Loucy (cell line): ENCODE results near the gene NKAIN4.

Source experiments
- H2AFZ ChIP-seq: fragments of 200-600 bp; sonication (generic); 2 replicates; pipeline ENCODE4 v1.6.0; 2016; ENCODE audit warnings: antibody characterized with exemption, mild to moderate bottlenecking, low read length, moderate library complexity
- H3F3A ChIP-seq: fragments of 200-600 bp; 2 replicates; pipeline ENCODE4 v1.6.0; 2016; ENCODE audit warnings: antibody characterized with exemption, low read depth, mild to moderate bottlenecking
- H3K27me3 ChIP-seq: fragments of 200-600 bp; sonication (generic); 2 replicates; pipeline ENCODE4 v1.6.1; 2014; ENCODE audit warnings: low read length, mild to moderate bottlenecking; ENCODE audit not compliant: insufficient read depth, poor library complexity, severe bottlenecking
- H3K36me3 ChIP-seq: fragments of 200-600 bp; sonication (generic); 2 replicates; pipeline ENCODE4 v1.6.1; 2016; ENCODE audit warnings: low read length; ENCODE audit not compliant: insufficient read depth
- H3K4me1 ChIP-seq: fragments of 200-600 bp; sonication (generic); 2 replicates; pipeline ENCODE4 v1.5.1; 2014; ENCODE audit warnings: low read length, mild to moderate bottlenecking; ENCODE audit not compliant: insufficient read depth, poor library complexity, severe bottlenecking
- H3K4me2 ChIP-seq: fragments of 200-600 bp; sonication (generic); 2 replicates; pipeline ENCODE4 v1.6.0; 2014; ENCODE audit warnings: antibody characterized with exemption, low read length, low read depth, mild to moderate bottlenecking; ENCODE audit not compliant: poor library complexity, severe bottlenecking
- H3K4me3 ChIP-seq: fragments of 200-600 bp; sonication (generic); 2 replicates; pipeline ENCODE4 v1.5.1; 2014; ENCODE audit warnings: low read length, mild to moderate bottlenecking, mixed read lengths; ENCODE audit not compliant: poor library complexity, severe bottlenecking
- H3K79me2 ChIP-seq: fragments of 200-600 bp; sonication (generic); 2 replicates; pipeline ENCODE4 v1.6.1; 2014; ENCODE audit warnings: low read length; ENCODE audit not compliant: insufficient read depth
- H3K9ac ChIP-seq: fragments of 200-600 bp; sonication (generic); 2 replicates; pipeline ENCODE4 v1.6.0; 2014; ENCODE audit warnings: mild to moderate bottlenecking, low read depth, low read length, moderate library complexity; ENCODE audit not compliant: poor library complexity, severe bottlenecking
- H3K9me2 ChIP-seq: fragments of 200-600 bp; sonication (generic); replicated peaks from 2 replicates; pipeline ENCODE4 v1.6.1; 2016; ENCODE audit warnings: low read depth, low read length, mixed read lengths
- H3K9me3 ChIP-seq: fragments of 200-600 bp; sonication (generic); 2 replicates; pipeline ENCODE4 v1.6.1; 2014; ENCODE audit warnings: mild to moderate bottlenecking, antibody characterized with exemption, low read length, low read depth; ENCODE audit not compliant: insufficient read depth
- H4K20me1 ChIP-seq: fragments of 200-600 bp; sonication (generic); 2 replicates; pipeline ENCODE4 v1.6.0; 2014; ENCODE audit warnings: antibody characterized with exemption, low read length, mild to moderate bottlenecking; ENCODE audit not compliant: insufficient read depth, poor library complexity, severe bottlenecking
- EZH2phosphoT487 ChIP-seq: fragments of 200-600 bp; IDR thresholded peaks from 2 replicates; pipeline ENCODE4 v1.6.1; 2018; ENCODE audit warnings: antibody characterized with exemption, mild to moderate bottlenecking, moderate library complexity, borderline replicate concordance
- TF ChIP-seq, protein P1 (sequence below): fragments of 200-600 bp; sonication (generic); conservative IDR thresholded peaks from 2 replicates; pipeline ENCODE4 v1.5.1; 2014; ENCODE audit warnings: mild to moderate bottlenecking, antibody characterized with exemption, low read length

The NKAIN4 gene

DNA sequence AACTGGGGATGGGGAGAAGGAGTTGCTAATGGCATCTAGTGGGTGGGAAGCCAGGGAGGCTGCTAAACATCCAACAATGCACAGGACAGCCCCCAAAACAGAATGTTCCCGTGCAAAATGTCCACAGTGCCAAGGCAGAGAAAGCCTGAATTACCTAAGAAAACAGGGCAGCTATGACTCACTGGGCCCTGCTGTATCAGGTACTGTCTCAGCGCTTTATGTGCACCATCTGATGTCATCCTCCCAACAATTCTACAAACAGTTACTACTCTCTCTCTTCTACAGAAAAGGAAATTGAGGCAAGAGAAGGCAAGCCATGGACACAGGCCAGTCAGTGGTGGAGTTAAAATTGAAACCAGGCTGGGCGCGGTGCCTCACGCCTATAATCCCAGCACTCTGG is 41.5 kb downstream of the NKAIN4 start:
- Histone ChIP-seq H3K36me3 (peaks cover 51% of the 10 kb centered on the region; the same call in 1 of the 2 replicates), H3K9me3 (no peaks in the 10 kb centered on the region), H3K4me3 (peak overlapping the region; percentile 98), H3K27me3 (no peaks in the 10 kb centered on the region), H3K9me2 (no peaks in the 10 kb centered on the region), H2AFZ (no peak overlapping the region), H3F3A (no peaks in the 10 kb centered on the region), H3K4me2 (peak overlapping the region; percentile 98), H4K20me1 (peaks cover 79% of the 10 kb centered on the region), H3K9ac (peak overlapping the region; percentile 57), H3K4me1 (peaks cover 60% of the 10 kb centered on the region), H3K79me2 (peaks cover 83% of the 10 kb centered on the region)
- TF ChIP-seq, protein P1, sequence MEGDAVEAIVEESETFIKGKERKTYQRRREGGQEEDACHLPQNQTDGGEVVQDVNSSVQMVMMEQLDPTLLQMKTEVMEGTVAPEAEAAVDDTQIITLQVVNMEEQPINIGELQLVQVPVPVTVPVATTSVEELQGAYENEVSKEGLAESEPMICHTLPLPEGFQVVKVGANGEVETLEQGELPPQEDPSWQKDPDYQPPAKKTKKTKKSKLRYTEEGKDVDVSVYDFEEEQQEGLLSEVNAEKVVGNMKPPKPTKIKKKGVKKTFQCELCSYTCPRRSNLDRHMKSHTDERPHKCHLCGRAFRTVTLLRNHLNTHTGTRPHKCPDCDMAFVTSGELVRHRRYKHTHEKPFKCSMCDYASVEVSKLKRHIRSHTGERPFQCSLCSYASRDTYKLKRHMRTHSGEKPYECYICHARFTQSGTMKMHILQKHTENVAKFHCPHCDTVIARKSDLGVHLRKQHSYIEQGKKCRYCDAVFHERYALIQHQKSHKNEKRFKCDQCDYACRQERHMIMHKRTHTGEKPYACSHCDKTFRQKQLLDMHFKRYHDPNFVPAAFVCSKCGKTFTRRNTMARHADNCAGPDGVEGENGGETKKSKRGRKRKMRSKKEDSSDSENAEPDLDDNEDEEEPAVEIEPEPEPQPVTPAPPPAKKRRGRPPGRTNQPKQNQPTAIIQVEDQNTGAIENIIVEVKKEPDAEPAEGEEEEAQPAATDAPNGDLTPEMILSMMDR: no peak
- no peak for TF ChIP-seq EZH2phosphoT487

DNA sequence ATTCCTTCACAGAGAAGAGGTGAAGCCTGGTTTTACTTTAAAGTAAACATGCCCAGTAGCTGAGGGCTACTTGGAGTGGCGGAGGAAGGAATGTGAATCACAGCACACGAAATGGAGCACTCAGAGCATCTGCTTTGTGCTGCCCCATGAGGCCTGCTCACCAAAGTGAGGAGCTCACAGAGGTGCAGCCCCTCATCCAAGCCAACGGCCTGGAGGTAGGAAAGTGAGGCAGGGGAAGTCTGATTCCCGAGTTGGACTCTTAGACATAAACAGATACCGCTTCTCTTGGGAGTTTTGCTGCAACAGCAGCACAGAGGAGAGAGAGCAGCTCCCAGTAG is 41.9 kb downstream of the NKAIN4 start:
- TF ChIP-seq EZH2phosphoT487: no peak
- TF ChIP-seq, protein P1: no peak
- no peak overlapping the region for H2AFZ ChIP-seq
- H3K36me3 ChIP-seq: peaks cover 55% of the 10 kb centered on the region; the same call in 1 of the 2 replicates
- peaks cover 60% of the 10 kb centered on the region for H3K4me1 ChIP-seq
- peak overlapping the region; percentile 98 for H3K4me3 ChIP-seq
- H3K9me2 ChIP-seq: no peaks in the 10 kb centered on the region
- H3K79me2 ChIP-seq: peaks cover 87% of the 10 kb centered on the region
- peaks cover 82% of the 10 kb centered on the region for H4K20me1 ChIP-seq
- H3K9ac ChIP-seq: peak overlapping the region; percentile 57
- no peaks in the 10 kb centered on the region for H3K9me3 ChIP-seq
- no peaks in the 10 kb centered on the region for H3K27me3 ChIP-seq
- H3F3A ChIP-seq: no peaks in the 10 kb centered on the region
- peak overlapping the region; percentile 98 for H3K4me2 ChIP-seq

DNA sequence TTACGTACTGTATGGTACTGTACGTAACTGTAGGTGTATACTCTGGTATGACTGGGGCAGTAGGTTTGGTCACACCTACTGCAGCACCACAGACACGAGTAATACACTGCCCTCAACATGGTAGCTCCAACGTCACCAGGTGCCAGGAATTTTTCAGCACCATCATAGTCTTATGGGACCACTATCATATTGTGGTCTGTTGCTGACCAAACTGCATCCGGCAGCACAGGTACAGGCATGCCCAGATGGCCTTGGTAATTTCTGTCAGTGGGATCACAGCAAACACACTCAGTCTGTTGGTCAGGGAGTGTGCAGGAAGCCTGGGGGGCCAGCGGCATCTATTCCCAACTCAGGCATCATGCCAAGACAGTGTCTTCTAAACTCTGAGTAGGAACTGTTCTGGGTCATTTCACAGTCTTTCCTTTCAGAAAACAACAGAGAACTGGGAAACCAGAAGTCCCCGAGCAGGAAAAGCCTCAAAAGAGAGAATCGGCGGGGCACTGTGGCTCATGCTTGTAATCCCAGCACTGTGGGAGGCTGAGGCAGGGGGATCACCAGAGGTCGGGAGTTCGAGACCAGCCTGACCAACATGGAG is 44.2 kb downstream of the NKAIN4 start:
- Histone ChIP-seq H4K20me1 (peaks cover 96% of the 10 kb centered on the region), H3K27me3 (no peaks in the 10 kb centered on the region), H3K36me3 (peaks cover 72% of the 10 kb centered on the region; the same call in 1 of the 2 replicates), H3K9me3 (no peaks in the 10 kb centered on the region), H3F3A (no peaks in the 10 kb centered on the region), H2AFZ (no peak overlapping the region), H3K4me1 (peaks cover 51% of the 10 kb centered on the region), H3K79me2 (peaks cover 100% of the 10 kb centered on the region), H3K9ac (peak overlapping the region; percentile 17), H3K4me3 (peak overlapping the region; percentile 8), H3K9me2 (no peaks in the 10 kb centered on the region), H3K4me2 (peak overlapping the region; percentile 98)
- TF ChIP-seq EZH2phosphoT487: no peak
- TF ChIP-seq, protein P1: no peak
